HG03571 (cell line): ENCODE measurements around the gene ATP6V1F.
A peak's percentile ranks its signal among the peaks of the same experiment; 100 is the strongest.

ENCODE experiments used
- ATAC-seq: cut with Tn5 transposase; IDR thresholded peaks from one replicate; pipeline ENCODE4 v1.9.1; 2021; ENCODE audit not compliant: unreplicated experiment

The ATP6V1F gene

GRCh38 chr7:128881458-128882125 lies 18.9 kb downstream of the ATP6V1F start:
- no peak for ATAC-seq

- no peak for ATAC-seq
Observed at GRCh38 chr7:128882134-128882533, 19.5 kb downstream of the ATP6V1F start.

- ATAC-seq, result peak; percentile 53
Observed at GRCh38 chr7:128883622-128884448, 21.2 kb downstream of the ATP6V1F start.

- ATAC-seq, result no peak
Observed at GRCh38 chr7:128884561-128885369, 22.1 kb downstream of the ATP6V1F start.

GRCh38 chr7:128885370-128886187 lies 22.9 kb downstream of the ATP6V1F start:
- ATAC-seq, result no peak

- no peak for ATAC-seq
Observed at GRCh38 chr7:128886391-128887168, 23.9 kb downstream of the ATP6V1F start.

GRCh38 chr7:128887169-128888038 lies 24.7 kb downstream of the ATP6V1F start:
- no peak for ATAC-seq

GRCh38 chr7:128888039-128888755 lies 25.5 kb downstream of the ATP6V1F start:
- ATAC-seq, result no peak

- ATAC-seq, result no peak
Observed at GRCh38 chr7:128888756-128889095, 26.1 kb downstream of the ATP6V1F start.

- no peak for ATAC-seq
Observed at GRCh38 chr7:128889121-128889520, 26.5 kb downstream of the ATP6V1F start.

- ATAC-seq, result no peak
Observed at GRCh38 chr7:128890306-128891109, 27.9 kb downstream of the ATP6V1F start.

GRCh38 chr7:128891110-128891941 lies 28.7 kb downstream of the ATP6V1F start:
- no peak for ATAC-seq

GRCh38 chr7:128891942-128892269 lies 29.2 kb downstream of the ATP6V1F start:
- no peak for ATAC-seq

- no peak for ATAC-seq
Observed at GRCh38 chr7:128892521-128893250, 30.0 kb downstream of the ATP6V1F start.

- no peak for ATAC-seq
Observed at GRCh38 chr7:128893251-128894100, 30.8 kb downstream of the ATP6V1F start.
